T-helper 17 cell (primary cell): Measurements from ENCODE around the gene ZNF511. TPM values are rescaled to one million over a fixed set of nuclear protein-coding genes. Genes with fewer than 3 reads are reported as not detected.

Source experiments
- total RNA-seq, 4 donors: library from RNA in 2 of 4; stranded (reverse) in 2 of 4; gene quantifications; one replicate each; pipeline ENCODE4 v1.2.3 and lab custom pipeline; 2022 to 2026

The ZNF511 gene
- total RNA-seq, 2 donors from 2014 or later = 28.1 to 33.2 TPM

Other genes with a start within 250 kb of the ZNF511 start
- not detected for gene ADGRA1, start 221.0 kb upstream of the ZNF511 start, total RNA-seq
- 1 to 10 TPM in 1 of 2 donors, under 1 TPM in 1; 0.42 to 1.1 TPM for gene KNDC1, start 148.7 kb upstream of the ZNF511 start, total RNA-seq
- not detected for gene UTF1, start 78.7 kb upstream of the ZNF511 start, total RNA-seq
- under 1 TPM; 0.21 to 0.52 TPM for gene VENTX, start 71.1 kb upstream of the ZNF511 start, total RNA-seq
- 100 to 1,000 TPM; 157 to 188 TPM for gene ADAM8, start 32.0 kb upstream of the ZNF511 start, total RNA-seq
- 10 to 100 TPM; 73.6 to 75.4 TPM for gene TUBGCP2, start within 50 bp of the ZNF511 start, total RNA-seq
- gene CALY, start 28.0 kb downstream of the ZNF511 start, total RNA-seq = 1 to 10 TPM in 1 of 2 donors, under 1 TPM in 1; 0.96 to 1.9 TPM
- gene PRAP1, start 38.5 kb downstream of the ZNF511 start, total RNA-seq = not detected
- 1 to 10 TPM; 6.3 to 9.1 TPM for gene FUOM, start 49.1 kb downstream of the ZNF511 start, total RNA-seq
- gene ECHS1, start 64.4 kb downstream of the ZNF511 start, total RNA-seq = 10 to 100 TPM; 18.2 to 20.2 TPM
- gene PAOX, start 70.3 kb downstream of the ZNF511 start, total RNA-seq = 1 to 10 TPM; 3.5 to 6.3 TPM
- gene MTG1, start 85.2 kb downstream of the ZNF511 start, total RNA-seq = 10 to 100 TPM; 48.7 to 51.2 TPM
- not detected for gene SPRN, start 115.7 kb downstream of the ZNF511 start, total RNA-seq
- gene SCART1, start 145.0 kb downstream of the ZNF511 start, total RNA-seq = 10 to 100 TPM; 20.6 to 38.6 TPM
- gene CYP2E1, start 218.4 kb downstream of the ZNF511 start, total RNA-seq = 10 to 100 TPM; 12.3 to 14.5 TPM